ENCODE measurements around the gene SCN5A.

The SCN5A gene

GRCh38 chr3:38534180-38534579 is 115.3 kb downstream of the SCN5A start:
- no peak for DNase-seq

GRCh38 chr3:38533285-38533976 is 116.1 kb downstream of the SCN5A start:
- no peak for DNase-seq

- DNase-seq, result no peak
Observed at GRCh38 chr3:38532529-38532928, 117.0 kb downstream of the SCN5A start.

- DNase-seq, result no peak
Observed at GRCh38 chr3:38528457-38528856, 121.0 kb downstream of the SCN5A start.

GRCh38 chr3:38526792-38527191 is 122.7 kb downstream of the SCN5A start:
- DNase-seq, result no peak

- no peak for DNase-seq
Observed at GRCh38 chr3:38524141-38524739, 125.2 kb downstream of the SCN5A start.

GRCh38 chr3:38522002-38522401 is 127.5 kb downstream of the SCN5A start:
- no peak for DNase-seq

GRCh38 chr3:38521391-38521987 is 128.0 kb downstream of the SCN5A start:
- DNase-seq, result peak; percentile 24 to 71 (median 50)

GRCh38 chr3:38519651-38520050 is 129.8 kb downstream of the SCN5A start:
- peak in 4 of 6 experiments; percentile 8 to 66 (median 54) for DNase-seq

GRCh38 chr3:38519000-38519399 is 130.5 kb downstream of the SCN5A start:
- no peak for DNase-seq

- no peak for DNase-seq
Observed at GRCh38 chr3:38516669-38517068, 132.8 kb downstream of the SCN5A start.

- DNase-seq, result no peak
Observed at GRCh38 chr3:38515367-38515766, 134.1 kb downstream of the SCN5A start.

- DNase-seq, result no peak
Observed at GRCh38 chr3:38511546-38511945, 137.9 kb downstream of the SCN5A start.

GRCh38 chr3:38510631-38511030 is 138.9 kb downstream of the SCN5A start:
- DNase-seq, result no peak

GRCh38 chr3:38509732-38510131 is 139.8 kb downstream of the SCN5A start:
- no peak for DNase-seq

GRCh38 chr3:38507120-38507519 is 142.4 kb downstream of the SCN5A start:
- DNase-seq, result no peak

- DNase-seq, result no peak
Observed at GRCh38 chr3:38500688-38501417, 148.6 kb downstream of the SCN5A start.

Data from stimulated activated naive CD4-positive, alpha-beta T cell (primary cell).